Embryonic facial prominence (tissue), 1 donor: ENCODE measurements around the gene ATP9B.

Experiments used
- DNase-seq: peaks from one replicate; pipeline ENCODE4 v3.0.0-alpha.2; 2016; ENCODE audit errors: extremely low spot score

The ATP9B gene, protein sequence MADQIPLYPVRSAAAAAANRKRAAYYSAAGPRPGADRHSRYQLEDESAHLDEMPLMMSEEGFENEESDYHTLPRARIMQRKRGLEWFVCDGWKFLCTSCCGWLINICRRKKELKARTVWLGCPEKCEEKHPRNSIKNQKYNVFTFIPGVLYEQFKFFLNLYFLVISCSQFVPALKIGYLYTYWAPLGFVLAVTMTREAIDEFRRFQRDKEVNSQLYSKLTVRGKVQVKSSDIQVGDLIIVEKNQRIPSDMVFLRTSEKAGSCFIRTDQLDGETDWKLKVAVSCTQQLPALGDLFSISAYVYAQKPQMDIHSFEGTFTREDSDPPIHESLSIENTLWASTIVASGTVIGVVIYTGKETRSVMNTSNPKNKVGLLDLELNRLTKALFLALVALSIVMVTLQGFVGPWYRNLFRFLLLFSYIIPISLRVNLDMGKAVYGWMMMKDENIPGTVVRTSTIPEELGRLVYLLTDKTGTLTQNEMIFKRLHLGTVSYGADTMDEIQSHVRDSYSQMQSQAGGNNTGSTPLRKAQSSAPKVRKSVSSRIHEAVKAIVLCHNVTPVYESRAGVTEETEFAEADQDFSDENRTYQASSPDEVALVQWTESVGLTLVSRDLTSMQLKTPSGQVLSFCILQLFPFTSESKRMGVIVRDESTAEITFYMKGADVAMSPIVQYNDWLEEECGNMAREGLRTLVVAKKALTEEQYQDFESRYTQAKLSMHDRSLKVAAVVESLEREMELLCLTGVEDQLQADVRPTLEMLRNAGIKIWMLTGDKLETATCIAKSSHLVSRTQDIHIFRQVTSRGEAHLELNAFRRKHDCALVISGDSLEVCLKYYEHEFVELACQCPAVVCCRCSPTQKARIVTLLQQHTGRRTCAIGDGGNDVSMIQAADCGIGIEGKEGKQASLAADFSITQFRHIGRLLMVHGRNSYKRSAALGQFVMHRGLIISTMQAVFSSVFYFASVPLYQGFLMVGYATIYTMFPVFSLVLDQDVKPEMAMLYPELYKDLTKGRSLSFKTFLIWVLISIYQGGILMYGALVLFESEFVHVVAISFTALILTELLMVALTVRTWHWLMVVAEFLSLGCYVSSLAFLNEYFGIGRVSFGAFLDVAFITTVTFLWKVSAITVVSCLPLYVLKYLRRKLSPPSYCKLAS

GRCh38 chr18:79068937-79069716 lies at the start of gene ATP9B:
TSS of gene ATP9B (plus strand) at chr18:79069394. CDS start at chr18:79069411, 17 bp downstream.
- DNase-seq: peak; percentile 97

DNA sequence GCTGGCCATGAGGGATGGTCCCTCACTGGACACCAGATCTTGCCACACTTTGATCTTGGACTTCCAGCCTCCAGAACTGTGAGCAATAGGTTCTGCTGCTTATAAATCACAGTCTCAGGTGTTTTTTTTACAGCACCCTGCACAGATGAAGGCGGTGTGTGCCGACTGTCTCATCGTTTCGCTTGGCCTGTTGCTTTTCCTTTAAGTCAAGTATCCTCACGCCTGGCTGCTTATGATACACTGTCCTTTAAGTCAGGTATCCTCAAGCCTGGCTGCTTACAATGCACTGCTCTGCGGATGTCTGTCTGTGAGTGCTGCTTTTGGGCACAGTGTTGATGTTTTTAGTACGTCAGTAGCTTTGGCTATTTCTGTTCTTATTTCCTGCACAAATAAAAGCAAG lies 49.3 kb upstream of the ATP9B start:
- no peak for DNase-seq

DNA sequence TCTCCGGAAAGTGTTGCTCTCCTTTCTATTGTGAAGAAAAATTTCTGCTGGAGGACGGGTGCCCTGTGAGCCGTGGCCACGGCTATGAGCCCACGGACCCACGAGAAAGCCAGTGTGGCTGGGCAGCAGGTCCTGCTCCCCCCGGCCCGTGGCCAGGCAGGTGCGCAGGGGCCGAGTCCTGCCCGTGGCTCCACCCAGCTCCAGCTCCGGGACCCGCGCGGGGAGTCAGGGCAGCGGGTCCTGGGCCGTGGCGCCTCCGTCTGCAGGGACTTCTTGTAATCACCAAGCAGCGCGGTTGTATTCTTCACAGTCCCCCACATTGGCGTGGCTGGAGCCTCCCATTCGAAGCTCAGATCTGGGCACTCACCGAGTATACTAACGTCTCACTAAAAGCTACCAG lies 46.6 kb upstream of the ATP9B start:
- DNase-seq: no peak

DNA sequence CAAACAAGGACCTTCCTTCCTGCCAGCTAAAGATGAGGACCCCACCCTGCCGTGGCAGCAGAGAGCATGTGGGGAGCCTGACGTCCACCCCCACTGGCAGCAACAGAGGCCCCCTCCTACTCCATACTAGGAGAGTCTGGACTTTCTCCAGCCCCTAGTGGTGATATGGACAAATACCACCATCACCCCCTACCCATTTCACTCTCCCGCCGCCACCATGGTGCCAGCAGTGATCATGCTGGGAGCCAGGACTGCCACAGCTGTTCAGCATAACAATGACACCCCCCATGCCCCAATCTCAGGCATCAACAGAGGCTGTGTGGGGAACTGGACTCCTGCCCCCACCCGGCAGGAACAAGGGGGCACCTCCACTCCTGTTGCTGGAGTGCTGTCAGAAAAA lies 42.7 kb upstream of the ATP9B start:
- no peak for DNase-seq

GRCh38 chr18:79030680-79031079 lies 38.5 kb upstream of the ATP9B start:
- DNase-seq: no peak

- DNase-seq: no peak
Observed at GRCh38 chr18:79042276-79042675, 26.9 kb upstream of the ATP9B start.

GRCh38 chr18:79043288-79043687 lies 25.9 kb upstream of the ATP9B start:
- no peak for DNase-seq

GRCh38 chr18:79046522-79046921 lies 22.7 kb upstream of the ATP9B start:
- no peak for DNase-seq

DNA sequence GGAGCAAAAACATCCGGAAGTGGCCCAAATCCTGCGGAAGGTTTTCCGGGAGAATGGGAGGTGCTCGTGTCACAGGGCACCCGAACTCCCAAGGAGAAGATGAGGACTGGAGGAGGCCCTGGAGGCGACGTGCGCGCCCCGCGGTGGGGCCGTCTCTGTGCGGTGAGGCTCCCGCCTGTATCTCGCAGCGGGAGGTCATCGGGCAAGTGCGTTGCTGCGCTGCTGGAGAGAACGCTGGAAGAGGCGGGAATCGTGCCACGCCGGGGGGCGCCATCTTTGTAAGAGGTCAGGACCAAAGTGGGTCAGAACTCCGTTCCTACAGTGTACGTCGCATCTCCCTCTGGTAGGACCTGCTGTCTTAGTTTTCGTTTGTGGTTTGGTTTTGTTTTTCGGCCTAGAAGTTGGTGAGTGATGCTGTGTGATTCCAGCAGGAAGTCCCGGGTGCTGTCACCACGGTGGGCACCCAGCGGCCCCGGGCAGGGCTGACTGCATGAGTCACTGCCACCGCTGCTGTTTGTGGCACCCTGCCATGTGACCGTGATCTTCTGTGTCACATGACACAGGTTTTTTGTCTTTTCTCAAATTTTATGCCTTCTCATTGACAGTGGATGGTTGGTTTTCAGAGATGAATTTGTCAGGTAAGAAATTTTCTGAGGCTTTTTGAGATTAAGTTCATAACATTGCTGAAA lies 21.5 kb upstream of the ATP9B start:
- no peak for DNase-seq

DNA sequence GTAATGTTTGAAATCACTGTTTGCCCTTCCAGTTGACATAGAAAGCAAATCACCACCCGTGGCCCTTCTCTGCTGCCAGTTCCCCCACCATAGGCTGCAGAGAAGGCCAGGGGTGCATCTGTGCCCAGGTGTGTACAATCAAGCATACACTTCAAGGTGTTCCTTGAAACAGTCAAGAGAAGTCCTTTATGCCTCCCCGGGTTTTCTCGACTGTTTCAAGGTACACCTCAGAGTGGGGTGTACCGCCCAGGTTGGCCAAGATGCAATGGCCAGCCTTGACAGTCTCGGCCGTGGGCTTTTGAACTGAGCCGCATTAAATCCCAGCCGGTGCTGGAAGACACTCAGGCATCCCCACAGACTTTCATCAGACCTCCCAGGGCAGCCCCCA lies 21.0 kb upstream of the ATP9B start:
- no peak for DNase-seq

GRCh38 chr18:79049506-79049905 lies 19.7 kb upstream of the ATP9B start:
- no peak for DNase-seq

GRCh38 chr18:79050005-79050404 lies 19.2 kb upstream of the ATP9B start:
- DNase-seq: no peak

- no peak for DNase-seq
Observed at GRCh38 chr18:79056827-79057367, 12.3 kb upstream of the ATP9B start.

DNA sequence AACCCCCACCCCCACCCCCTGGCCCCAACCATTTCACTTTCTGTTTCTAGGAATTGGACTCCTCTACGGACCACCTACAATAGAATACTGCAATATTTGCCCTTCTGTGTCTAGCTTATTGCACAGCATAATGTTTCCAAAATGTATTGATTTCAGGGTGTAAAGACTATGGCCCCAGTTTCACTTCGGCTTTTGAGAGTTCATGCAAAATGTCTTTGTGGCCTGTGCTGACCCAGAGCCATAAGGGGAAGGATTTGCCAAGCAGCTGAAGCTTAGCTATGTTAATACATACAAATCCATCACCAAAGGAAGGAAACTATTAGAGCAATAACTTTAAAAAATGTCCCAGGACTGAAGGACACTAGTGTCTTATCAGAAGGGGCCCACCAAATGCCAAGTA lies 11.2 kb upstream of the ATP9B start:
- no peak for DNase-seq

- no peak for DNase-seq
Observed at GRCh38 chr18:79062806-79063205, 6.4 kb upstream of the ATP9B start.

DNA sequence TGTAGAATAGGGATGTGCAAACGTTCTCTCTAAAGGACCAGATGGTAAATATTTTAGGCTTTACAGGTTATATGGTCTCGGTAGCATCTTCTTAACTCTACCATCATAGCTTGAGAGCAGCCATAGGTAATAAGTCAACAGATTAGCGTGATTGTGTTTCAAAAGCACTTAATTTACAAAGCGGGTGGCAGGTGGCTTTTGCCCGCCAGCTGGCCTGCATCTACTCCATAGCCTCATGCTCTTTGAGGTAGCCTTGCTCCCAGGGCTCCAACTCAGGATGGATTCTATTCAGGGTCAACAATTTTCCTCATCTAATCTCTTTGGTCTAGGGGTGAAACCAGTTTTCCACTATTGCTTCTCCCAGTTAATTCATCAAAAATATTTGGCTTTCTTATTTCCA lies 5.0 kb upstream of the ATP9B start:
- DNase-seq: no peak

DNA sequence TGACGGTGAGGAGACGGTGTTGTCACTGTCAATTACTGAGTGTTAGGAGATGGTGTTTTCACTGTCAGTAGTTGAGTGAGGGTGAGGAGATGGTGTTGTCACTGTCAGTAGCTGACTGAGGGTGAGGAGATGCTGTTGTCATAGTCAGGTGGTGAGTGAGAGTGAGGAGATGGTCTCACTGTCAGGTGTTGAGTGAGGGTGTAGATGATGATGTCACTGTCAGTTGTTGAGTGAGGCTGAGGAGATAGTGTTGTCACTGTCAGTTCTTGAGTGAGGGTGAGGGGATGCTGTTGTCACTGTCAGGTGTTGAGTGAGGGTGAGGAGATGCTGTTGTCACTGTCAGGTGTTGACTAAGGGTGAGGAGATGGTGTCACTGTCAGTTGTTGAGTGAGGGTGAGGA lies 3.4 kb upstream of the ATP9B start:
- no peak for DNase-seq

- DNase-seq: no peak
Observed at GRCh38 chr18:79067611-79068010, 1.6 kb upstream of the ATP9B start.

GRCh38 chr18:79068341-79068936 lies 755 bp upstream of the ATP9B start:
- no peak for DNase-seq

- no peak for DNase-seq
Observed at GRCh38 chr18:79069717-79070151, 540 bp downstream of the ATP9B start.
